NCI-H2107 (cell line): ENCODE results near the gene POLDIP2.
A peak's percentile ranks its signal among the peaks of the same experiment; 100 is the strongest.

Experiments used
- DNase-seq: peaks from one replicate; lab custom pipeline; 2025; lab: John Stamatoyannopoulos, UW

Gene POLDIP2

GRCh38 chr17:28357061-28357900, at the start of gene POLDIP2:
Gene POLDIP2 (minus strand): TSS chr17:28357527. CDS start chr17:28357448, 79 bp downstream.
- DNase-seq, result peak; percentile 87

- DNase-seq, result no peak
Observed at GRCh38 chr17:28406473-28406814, 49.1 kb upstream of the POLDIP2 start.

GRCh38 chr17:28405632-28406472, 48.5 kb upstream of the POLDIP2 start, which contains the start of gene SLC46A1:
Gene SLC46A1 (minus strand): TSS chr17:28406212. CDS start chr17:28406114, 98 bp downstream.
- no peak for DNase-seq

- no peak for DNase-seq
Observed at GRCh38 chr17:28404812-28405570, 47.7 kb upstream of the POLDIP2 start.

GRCh38 chr17:28404461-28404811, 47.1 kb upstream of the POLDIP2 start:
- DNase-seq, result no peak

GRCh38 chr17:28404007-28404406, 46.7 kb upstream of the POLDIP2 start:
- no peak for DNase-seq

GRCh38 chr17:28402844-28403243, 45.5 kb upstream of the POLDIP2 start:
- no peak for DNase-seq

- DNase-seq, result no peak
Observed at GRCh38 chr17:28402224-28402630, 44.9 kb upstream of the POLDIP2 start.

GRCh38 chr17:28399808-28400207, 42.5 kb upstream of the POLDIP2 start:
- DNase-seq, result no peak

- DNase-seq, result no peak
Observed at GRCh38 chr17:28398280-28398981, 41.1 kb upstream of the POLDIP2 start.

GRCh38 chr17:28397687-28398279, 40.5 kb upstream of the POLDIP2 start:
- no peak for DNase-seq

- DNase-seq, result no peak
Observed at GRCh38 chr17:28397275-28397674, 39.9 kb upstream of the POLDIP2 start.

GRCh38 chr17:28396635-28397239, 39.4 kb upstream of the POLDIP2 start:
- no peak for DNase-seq

- DNase-seq, result no peak
Observed at GRCh38 chr17:28395968-28396367, 38.6 kb upstream of the POLDIP2 start.

GRCh38 chr17:28395426-28395825, 38.1 kb upstream of the POLDIP2 start:
- no peak for DNase-seq

- DNase-seq, result no peak
Observed at GRCh38 chr17:28394337-28395116, 37.2 kb upstream of the POLDIP2 start.

- DNase-seq, result no peak
Observed at GRCh38 chr17:28392491-28392890, 35.2 kb upstream of the POLDIP2 start.

GRCh38 chr17:28391401-28391800, 34.1 kb upstream of the POLDIP2 start:
- DNase-seq, result no peak

- DNase-seq, result no peak
Observed at GRCh38 chr17:28390984-28391383, 33.7 kb upstream of the POLDIP2 start.

- DNase-seq, result no peak
Observed at GRCh38 chr17:28390563-28390962, 33.2 kb upstream of the POLDIP2 start.
